Ishikawa (cell line): ENCODE results near the gene REC8.

ENCODE experiments used
- CREB1 ChIP-seq: IDR thresholded peaks from 2 replicates; pipeline ENCODE4 v1.6.1; 2012; ENCODE audit warnings: low read depth
- EP300 ChIP-seq: IDR thresholded peaks from 2 replicates; pipeline ENCODE4 v1.6.1; 2012; ENCODE audit warnings: borderline replicate concordance
- TAF1 ChIP-seq: IDR thresholded peaks from 2 replicates; pipeline ENCODE4 v1.6.1; 2012; ENCODE audit warnings: low read depth, mild to moderate bottlenecking

DNA sequence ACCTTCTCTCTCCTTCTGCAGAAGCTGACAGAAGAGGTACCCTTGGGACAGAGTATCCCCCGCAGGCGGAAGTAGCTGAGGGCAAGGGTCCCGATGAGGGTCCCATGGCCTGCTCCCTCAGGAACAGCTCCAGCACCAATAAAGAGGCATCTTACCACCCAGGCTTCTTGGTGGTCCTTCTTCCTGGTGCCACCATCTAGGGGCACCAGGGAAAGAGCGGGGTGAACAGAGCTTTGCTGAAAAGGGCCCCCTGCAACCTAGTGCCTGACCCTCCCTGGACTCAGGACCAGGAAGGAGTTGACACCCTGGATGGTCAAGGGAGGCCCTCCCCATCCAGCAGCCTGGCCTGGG lies 11.4 kb upstream of the REC8 start:
- TF ChIP-seq EP300 (no peak), TAF1 (no peak), CREB1 (no peak)
